Measurements from ENCODE around the gene MAGEA3.
"Not testable (repeated sequence)": the region's sequence is repeated elsewhere in the genome, so short reads cannot be mapped to it uniquely, and the experiment has no call there.

- TF ChIP-seq, protein P1, sequence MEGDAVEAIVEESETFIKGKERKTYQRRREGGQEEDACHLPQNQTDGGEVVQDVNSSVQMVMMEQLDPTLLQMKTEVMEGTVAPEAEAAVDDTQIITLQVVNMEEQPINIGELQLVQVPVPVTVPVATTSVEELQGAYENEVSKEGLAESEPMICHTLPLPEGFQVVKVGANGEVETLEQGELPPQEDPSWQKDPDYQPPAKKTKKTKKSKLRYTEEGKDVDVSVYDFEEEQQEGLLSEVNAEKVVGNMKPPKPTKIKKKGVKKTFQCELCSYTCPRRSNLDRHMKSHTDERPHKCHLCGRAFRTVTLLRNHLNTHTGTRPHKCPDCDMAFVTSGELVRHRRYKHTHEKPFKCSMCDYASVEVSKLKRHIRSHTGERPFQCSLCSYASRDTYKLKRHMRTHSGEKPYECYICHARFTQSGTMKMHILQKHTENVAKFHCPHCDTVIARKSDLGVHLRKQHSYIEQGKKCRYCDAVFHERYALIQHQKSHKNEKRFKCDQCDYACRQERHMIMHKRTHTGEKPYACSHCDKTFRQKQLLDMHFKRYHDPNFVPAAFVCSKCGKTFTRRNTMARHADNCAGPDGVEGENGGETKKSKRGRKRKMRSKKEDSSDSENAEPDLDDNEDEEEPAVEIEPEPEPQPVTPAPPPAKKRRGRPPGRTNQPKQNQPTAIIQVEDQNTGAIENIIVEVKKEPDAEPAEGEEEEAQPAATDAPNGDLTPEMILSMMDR (IDR thresholded peaks at IDR 0.05; ENCODE audit: poor library complexity) = not testable (repeated sequence)
- TF ChIP-seq EZH2 (IDR thresholded peaks at IDR 0.05; ENCODE audit: borderline replicate concordance) = not testable (repeated sequence)
Observed at GRCh38 chrX:152736528-152736927, 37.9 kb downstream of the MAGEA3 start.

All from hepatocyte (in vitro differentiated cells).